HG03039 (cell line): ENCODE results near the gene ARMCX2.
"Not testable (repeated sequence)": the region's sequence is repeated elsewhere in the genome, so short reads cannot be mapped to it uniquely, and the experiment has no call there.

ENCODE experiments used
- ATAC-seq: cut with Tn5 transposase; IDR thresholded peaks from one replicate; pipeline ENCODE4 v1.9.1; 2021; ENCODE audit warnings: mild to moderate bottlenecking, moderate library complexity; ENCODE audit not compliant: unreplicated experiment

Gene ARMCX2

DNA sequence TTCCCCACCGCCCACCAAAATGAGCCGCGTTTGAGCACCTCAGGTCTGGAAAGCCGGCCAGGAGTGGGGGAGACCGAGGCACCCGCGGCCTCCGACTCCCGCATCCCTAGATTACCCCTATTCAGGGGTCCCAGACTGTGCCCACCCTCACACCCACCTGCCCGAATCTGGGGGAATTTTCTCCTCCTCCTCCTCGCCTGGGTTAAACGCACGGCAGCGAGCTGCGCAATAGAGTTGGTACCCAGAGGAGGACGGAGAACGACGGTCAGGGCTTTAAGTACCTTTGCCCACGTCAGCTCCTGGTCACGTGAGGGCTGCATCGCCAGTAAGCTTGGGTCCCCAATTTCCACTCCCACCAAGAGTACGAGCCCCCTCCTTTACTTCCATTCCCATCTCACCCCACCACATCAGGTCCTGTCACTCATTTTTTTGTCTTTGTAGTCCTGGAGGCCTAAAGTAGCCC lies at the start of gene ARMCX2:
Gene ARMCX2 (minus strand): TSS at position 250 of the 463 bp plus-strand sequence. CDS start 2,262 bp downstream, outside the sequence.
- no peak for ATAC-seq

DNA sequence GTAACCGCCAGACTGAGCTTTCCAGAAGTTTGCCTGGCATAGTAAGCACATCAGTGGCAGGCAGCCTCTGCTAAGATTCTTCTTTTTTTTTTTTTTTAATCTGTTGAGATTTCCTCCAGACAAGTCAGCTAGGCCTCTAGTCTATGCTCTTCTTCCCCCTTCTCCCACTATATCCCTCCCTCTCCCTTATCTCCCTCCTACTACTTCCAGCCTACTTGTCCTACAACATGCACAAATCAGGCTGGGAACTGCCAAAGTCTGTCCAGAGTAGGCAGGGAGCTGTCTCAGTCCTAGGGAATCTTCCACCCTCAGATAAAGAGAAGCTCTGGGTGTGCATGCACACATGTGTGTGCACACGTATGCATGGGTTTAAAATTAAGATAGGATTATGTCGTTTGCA lies 49.7 kb upstream of the ARMCX2 start:
- no peak for ATAC-seq

DNA sequence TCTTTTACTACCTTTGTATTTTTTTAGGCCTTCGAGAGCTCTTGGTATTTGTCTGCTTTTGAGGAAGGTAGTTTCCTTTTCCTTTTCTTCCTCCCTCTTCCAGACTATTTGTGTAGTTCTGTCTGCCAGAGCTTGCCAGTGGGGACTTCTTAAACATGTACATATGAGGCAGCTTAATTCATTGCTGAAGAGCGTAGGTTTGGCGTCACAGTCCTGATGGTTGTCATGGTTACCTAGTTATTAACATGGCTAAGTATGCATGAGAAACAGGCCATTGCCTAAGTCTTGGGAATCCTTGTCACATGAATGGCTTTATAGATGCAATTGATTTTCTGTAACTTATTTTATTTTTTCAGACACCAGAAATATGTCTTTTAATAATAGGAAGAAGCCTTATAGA lies 48.5 kb upstream of the ARMCX2 start:
- ATAC-seq = no peak

DNA sequence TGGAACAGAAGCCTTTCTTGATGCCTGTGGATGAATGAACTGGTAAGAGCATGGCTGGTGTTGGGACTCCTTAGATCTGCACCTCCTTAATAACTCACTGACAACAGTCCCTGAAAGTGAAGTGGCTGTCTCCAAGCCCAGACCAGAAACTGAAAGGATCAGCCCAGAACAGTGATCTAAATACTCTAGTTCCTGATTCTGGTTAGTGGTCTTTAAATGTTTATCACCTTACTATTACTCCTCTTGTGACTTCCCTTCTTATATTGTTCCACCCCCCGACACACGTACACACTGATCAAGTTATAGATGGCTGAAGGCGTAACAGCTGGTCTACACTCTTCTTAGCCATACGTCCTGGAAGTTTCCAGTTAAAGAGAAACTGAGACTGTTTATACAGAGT lies 33.8 kb upstream of the ARMCX2 start:
- no peak for ATAC-seq

DNA sequence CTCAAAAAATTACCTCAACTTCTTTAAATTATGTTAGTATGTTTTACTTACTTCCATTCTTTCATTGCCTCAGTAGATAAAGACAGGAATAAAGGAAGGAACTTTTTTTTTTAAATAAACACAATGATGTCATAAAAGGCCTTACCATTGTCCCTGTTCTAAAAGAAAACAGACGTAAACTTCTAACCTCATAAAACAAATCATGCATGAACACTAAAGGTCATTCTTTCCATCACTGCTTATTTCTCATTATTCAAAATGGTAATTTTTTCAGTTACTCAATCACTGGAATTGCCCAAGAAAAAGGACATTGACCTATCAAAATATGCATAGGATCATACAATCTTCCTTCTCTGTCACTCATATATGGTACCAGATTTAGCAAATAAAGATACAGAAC lies 32.2 kb upstream of the ARMCX2 start:
- ATAC-seq = no peak

DNA sequence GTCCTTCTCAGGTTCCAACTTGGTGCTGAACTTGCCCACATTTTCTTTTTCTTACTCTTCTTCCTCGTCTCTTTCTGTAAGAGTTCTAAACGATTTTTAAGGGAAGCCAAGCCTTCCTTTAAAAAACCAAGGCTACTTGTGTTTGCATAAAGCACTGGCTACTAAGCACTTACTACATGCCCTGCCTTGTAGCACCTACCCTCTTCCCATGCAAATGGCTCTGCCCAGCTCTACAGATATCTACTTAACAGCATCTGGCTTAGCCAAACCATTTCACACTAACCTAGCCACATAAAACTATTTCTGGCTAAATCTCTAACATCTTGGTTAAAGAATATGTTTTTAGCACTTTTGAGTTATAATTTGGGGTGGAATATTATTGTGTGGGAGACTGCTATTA lies 26.9 kb upstream of the ARMCX2 start:
- ATAC-seq = no peak

DNA sequence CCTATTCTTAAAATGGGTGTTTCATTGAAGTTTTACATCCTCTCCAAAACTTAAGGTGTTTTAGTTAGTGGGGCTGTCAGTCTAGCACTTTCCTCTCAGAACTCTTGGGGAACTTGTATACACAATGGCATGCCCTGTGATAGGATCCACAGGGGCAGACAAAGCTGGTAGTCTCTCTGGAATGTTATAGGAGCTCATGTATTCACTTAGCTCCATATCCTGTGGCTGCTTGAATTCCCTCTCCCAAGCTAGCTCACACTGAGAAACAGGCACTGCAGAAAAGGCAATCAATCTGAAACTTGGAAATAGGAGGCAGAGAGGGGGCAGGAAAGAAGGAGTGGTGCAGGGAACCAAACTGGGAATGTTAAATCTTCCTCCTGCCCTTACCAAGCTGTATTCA lies 26.3 kb upstream of the ARMCX2 start:
- ATAC-seq = no peak

DNA sequence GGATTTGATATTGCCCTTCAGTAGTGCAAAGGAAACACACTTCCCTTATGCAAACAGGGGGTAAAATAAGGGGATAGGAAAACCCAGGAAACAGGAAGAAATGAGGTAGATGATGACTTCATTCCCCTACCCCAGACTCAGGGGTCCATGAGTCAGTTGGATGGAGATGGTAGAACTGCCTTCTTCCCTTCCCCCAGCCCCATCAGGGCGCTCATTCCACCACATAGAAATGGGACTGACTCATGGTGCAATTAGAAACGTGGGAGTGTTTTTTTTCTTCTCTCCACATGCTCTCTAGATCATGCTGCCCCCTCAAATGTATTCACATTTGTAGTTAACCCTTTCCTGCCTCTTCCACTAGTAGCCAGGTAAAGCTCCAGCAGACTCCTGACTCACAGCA lies 23.1 kb upstream of the ARMCX2 start:
- ATAC-seq = no peak

DNA sequence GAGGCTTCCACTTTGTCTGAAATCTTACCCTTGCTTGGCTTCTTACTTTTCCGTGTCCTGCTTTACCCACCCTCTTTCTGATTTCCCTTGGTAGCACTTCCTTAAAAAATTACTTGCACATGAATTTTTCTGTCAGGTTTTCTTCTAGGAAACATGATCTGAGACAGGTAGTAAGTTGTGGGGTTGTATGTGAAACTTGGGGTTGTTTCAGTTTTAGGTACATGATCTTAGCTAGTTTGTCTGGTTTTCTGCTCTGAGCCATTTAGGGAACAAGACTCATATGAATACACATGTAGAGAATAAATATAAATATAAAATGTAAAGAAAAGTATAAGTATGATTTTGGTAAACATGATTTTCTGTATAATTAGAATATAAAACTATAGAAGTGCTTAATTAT lies 17.4 kb upstream of the ARMCX2 start:
- no peak for ATAC-seq

DNA sequence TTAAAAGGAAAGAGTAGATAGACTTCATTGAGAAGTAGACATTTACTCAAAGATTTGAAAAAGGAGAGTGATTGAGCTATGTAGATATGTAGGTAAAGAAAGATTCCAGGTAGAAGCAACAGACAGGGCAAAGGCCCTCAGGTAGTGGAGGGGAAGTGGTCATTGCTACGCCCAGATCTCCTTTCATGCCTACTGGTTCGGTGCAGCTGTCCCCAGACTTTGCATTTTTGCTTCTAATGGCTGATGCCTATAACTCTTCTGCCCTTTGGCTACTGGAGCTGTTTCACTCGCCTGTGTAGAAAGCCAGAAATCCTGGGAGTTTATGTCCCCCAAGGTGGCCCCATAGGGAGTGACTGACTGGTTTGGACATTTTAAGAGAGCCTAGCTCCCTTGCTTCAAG lies 16.9 kb upstream of the ARMCX2 start:
- ATAC-seq = no peak

DNA sequence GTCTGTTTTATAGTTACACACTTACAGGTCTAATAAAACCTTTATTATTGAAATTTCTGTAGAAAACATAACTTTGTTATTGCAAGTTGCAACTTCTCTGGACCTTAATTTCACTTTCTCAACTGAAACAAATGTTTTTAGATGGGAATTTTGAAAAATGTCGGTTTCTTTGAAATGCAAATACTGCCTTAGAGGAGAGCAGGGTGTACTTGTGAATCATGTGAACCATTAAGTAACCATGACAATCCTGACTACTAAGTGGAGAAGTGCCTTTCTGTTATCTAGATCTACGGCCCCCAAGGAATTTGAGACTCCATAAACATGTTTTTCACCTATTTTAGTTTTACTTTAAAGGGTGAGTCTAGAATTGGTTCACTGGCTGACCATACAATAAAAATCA lies 8.5 kb upstream of the ARMCX2 start:
- no peak for ATAC-seq

DNA sequence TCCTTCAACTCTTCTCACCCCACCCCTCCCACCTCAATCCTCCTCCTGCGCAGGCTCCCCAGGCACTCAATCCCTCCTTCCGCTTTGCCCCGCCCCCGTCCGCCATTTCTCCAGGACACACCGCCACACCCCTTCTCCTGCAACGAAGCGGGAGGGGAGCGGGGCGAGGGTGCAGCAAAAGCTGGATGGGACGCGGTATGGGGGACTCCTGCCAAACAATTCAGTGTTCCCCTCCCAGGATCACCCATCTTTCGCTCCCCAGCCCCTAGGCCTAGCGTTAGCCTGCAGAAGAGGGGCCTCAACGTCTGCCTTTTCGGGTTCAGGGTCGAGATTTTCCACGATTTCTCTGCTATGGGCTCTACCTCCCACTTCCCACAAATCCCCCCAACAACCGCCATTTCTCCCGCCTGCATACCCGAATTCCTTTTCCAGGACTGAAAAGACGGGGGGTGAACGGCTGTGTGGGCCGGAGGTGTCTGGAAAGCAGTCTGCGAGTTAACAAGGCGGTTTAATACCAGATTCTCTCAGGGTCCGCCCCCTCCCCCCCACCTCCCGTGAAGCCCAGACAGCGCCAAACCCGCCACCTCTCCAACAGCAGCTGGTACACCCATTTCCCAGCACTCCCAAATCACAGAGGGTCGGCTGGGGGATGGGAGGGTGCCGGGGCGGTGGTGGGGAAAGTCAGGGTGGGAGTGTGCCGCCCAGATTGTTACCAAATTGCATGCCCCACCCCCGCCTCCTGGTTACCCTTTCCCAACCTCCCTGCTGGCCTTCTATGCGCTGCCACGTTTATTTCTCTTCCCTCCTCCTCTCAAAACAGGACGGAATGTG lies 774 bp downstream of the ARMCX2 start:
- ATAC-seq = peak; percentile 70

DNA sequence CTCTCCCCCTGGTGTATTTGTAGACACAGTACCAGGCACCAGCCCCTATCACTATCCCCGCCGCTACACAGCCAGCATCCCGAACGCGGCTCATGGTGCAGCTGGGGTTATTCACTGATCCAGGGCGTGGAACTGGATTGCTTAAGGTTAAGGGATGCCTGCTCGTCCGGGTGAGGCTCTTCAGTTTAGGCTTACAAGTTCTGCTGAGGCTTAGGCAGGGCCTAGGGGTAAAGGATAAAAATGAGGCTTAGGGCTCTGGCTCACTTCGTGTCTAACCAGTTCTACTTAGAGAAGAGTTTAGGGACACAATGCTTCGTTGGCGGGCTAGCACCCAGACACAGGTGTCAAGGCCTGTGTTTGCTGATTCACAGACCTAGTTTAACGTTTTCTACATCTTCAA lies 2.2 kb downstream of the ARMCX2 start:
- ATAC-seq = no peak

DNA sequence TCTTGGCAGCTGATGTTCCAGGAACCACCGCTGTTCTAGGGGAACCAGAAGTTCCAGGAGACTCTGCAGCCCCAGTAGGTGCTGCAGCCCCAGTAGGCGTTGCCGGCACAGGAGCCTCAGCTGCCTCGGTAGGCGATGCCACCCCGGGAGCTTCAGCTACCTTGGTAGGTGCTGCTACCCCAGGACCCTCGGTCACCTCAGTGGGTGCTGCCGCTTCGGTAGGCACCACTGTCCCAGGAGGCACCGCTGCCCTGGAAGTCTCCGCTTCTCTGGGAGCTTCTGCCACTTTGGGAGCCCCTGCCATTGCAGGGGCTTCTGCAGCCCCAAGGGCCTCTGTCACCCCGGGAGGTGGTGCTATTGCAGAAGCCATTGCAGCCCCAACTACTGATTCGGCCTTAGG lies 2.8 kb downstream of the ARMCX2 start:
- ATAC-seq = no peak

DNA sequence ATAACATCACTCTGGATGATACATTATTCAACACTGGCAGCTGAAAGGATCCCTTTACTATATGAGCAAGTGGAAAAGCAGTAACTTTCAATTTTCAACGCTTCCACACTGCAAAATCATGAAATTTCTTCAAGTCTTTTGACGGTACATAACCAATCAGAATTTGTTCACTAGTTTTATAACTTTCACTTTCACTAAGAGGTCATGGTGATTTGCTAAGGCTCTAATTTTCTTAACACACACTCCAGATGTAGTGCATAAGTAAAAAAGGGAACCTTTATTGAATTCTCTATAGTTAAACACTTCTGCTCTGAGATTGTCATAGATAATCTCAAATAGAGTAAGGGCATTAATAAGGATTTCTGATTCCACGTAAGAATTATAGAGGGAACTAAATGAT lies 4.1 kb downstream of the ARMCX2 start:
- no peak for ATAC-seq

DNA sequence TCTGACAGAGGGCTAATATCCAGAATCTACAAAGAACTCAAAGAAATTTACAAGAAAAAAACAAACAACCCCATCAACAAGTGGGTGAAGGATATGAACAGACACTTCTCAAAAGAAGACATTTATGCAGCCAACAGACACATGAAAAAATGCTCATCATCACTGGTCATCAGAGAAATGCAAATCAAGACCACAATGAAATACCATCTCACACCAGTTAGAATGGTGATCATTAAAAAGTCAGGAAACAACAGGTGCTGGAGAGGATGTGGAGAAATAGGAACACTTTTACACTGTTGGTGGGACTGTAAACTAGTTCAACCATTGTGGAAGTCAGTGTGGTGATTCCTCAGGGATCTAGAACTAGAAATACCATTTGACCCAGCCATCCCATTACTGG lies 11.9 kb downstream of the ARMCX2 start:
- not testable (repeated sequence) for ATAC-seq

DNA sequence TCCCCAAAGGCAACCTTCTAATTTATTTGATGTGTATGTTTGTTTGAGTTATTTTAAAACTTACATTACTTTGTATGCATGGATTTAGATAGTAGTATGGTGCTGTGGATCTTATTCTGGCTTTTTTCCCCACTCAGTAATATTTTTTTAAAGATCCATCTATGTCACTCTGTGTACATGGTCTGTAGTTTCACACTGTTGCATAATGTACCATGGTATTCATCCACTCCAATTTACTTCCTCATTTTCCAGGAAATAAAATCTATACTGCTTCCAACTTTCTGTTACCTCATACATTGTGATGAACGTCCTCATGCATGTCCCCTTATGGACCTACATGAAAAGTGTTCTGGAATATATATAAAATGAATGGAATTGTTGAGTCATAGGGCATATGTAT lies 17.6 kb downstream of the ARMCX2 start:
- ATAC-seq = no peak

DNA sequence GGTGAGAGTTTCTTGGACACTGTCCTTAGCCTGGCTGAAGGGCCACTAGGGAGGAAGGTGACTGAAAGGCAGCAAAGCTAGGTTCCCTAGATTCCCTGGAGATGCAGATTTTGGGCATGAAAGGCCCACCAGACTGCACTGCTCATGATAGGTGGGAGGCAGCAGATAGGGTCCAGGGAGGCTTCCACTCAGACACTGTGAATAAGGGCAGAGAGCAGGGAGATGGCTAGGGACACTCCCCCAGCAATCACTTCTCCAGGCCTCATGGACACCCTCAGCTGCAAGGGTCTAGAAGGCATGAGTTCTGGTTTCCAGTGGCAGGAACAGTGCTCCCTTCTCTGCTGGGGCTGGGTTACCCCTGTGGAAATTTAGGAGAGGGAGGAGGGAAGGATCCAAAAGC lies 20.1 kb downstream of the ARMCX2 start:
- no peak for ATAC-seq

DNA sequence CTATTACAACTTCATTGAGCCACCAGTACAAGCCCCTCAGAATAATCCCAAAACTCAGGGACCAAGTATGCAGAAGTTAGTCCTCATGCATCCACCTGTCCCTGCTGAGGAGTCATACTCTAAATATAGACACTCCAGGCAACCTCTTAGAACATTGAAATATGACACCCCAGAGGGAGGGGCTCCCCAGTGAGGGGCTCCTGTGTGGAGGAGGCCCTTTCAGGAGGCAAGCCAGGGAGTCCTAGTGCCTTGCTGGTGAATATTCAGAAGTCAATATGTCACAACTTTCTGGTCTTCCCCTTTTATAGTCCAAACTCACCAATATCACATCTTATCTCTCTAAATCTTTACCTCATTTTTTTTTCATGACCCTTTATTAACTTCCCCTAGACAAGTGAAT lies 40.3 kb downstream of the ARMCX2 start:
- no peak for ATAC-seq

DNA sequence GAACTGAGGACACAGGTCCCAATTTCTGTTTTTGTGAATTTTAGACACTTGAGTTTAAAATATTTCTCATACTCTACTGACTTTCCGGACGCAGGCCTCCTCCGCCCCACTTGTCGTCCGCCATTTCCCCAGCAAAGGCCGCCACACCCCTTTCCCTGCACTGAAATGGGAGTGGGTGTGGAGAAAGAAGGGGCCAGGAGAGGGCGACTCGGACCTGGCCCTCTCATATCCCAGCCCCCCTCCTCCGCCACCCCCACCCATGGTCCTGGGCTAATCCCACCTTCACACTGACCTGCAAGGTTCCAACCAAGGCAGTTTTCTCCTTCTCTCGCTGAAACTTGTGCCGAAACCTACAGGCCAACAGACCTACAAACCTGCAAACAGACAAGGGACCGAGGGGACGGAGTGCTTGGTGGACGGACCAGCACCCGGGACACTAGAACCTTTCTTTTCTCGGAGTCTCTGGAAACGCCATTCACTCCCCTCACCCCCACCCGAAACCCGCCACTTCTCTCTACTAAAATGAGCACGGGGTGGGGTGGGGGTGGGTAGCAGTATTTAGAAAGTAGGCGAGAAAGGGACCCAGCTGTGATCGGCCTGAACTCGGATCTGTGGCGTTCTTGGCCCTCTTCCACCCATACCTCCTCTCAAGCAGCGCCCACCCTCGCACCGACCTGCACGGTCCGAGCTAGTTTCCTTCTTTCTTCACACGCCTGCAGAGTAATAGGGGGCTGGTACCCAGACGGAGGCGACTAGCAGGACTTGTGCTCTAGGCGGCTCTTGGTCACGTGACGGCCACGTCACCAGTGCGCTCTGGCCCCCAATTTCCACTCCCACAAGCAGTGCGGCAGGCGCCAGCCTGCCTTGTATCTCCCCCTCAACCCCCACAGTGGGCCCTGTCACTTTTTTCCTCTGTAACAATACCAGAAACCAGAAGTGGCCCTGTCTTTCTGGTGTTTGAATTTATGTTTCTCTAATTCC lies 42.1 kb downstream of the ARMCX2 start, which contains the start of gene ARMCX6:
Gene ARMCX6 (minus strand): TSS at position 790 of the 981 bp plus-strand sequence. CDS start 1,380 bp downstream, outside the sequence.
- ATAC-seq = peak; percentile 91

DNA sequence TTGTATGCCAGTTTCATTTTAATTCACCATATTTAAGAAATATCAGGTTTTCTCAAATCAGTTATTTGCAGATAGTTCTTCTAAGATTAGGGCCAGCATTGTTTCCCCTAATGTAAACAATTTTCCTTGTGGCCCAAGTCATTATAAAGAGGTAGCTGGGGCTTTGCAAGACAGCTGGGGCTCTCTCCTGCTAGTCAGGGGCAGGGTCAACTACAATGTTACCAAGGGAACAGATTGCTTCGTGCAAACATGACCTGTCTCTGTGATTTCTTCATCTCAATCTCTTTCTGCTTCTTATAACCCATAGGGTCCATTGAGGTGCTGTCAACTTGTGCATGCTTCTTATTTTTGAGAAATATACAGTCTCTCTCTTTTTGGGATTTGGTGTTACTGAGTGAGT lies 53.9 kb downstream of the ARMCX2 start:
- no peak for ATAC-seq
